Loucy (cell line): ENCODE data around the gene NTN1.

Experiments used
- CTCF ChIP-seq: fragments of 200-600 bp; sonication (generic); conservative IDR thresholded peaks from 2 replicates; pipeline ENCODE4 v1.5.1; 2014; ENCODE audit warnings: mild to moderate bottlenecking, antibody characterized with exemption, low read length
- EZH2phosphoT487 ChIP-seq: fragments of 200-600 bp; IDR thresholded peaks from 2 replicates; pipeline ENCODE4 v1.6.1; 2018; ENCODE audit warnings: antibody characterized with exemption, mild to moderate bottlenecking, moderate library complexity, borderline replicate concordance

- TF ChIP-seq CTCF = no peak
- TF ChIP-seq EZH2phosphoT487 = no peak
These were observed 16.4 kb upstream of the NTN1 start for GRCh38 chr17:9004961-9005285.
